WERI-Rb-1 (cell line): ENCODE results near the gene DGAT2.

Source experiments
- DNase-seq: peaks from one replicate; pipeline ENCODE4 v3.0.0-alpha.2; 2020
- H3K27ac ChIP-seq: fragments of 250-450 bp; sonication (Bioruptor Pico); 2 replicates; pipeline ENCODE4 v1.5.1; 2020; ENCODE audit warnings: mild to moderate bottlenecking, moderate library complexity
- H3K27me3 ChIP-seq: fragments of 250-450 bp; sonication (Bioruptor Pico); 2 replicates; pipeline ENCODE4 v1.5.1; 2021; ENCODE audit warnings: mild to moderate bottlenecking, low read depth, moderate library complexity; ENCODE audit not compliant: insufficient read depth, severe bottlenecking
- H3K36me3 ChIP-seq: fragments of 250-450 bp; sonication (Bioruptor Pico); 2 replicates; pipeline ENCODE4 v1.5.1; 2020; ENCODE audit warnings: mild to moderate bottlenecking, moderate library complexity
- H3K4me3 ChIP-seq: 2 replicates; pipeline ENCODE4 v1.5.1; 2011; ENCODE audit warnings: low read depth, mild to moderate bottlenecking, control low read depth, low read length
- H3K9me3 ChIP-seq: fragments of 250-450 bp; sonication (Bioruptor Pico); 2 replicates; pipeline ENCODE4 v1.5.1; 2021; ENCODE audit warnings: mild to moderate bottlenecking, moderate library complexity; ENCODE audit not compliant: severe bottlenecking
- TF ChIP-seq, protein P1 (sequence below): IDR thresholded peaks from 2 replicates; pipeline ENCODE4 v1.5.1; 2011; ENCODE audit warnings: low read depth, mild to moderate bottlenecking, control low read depth, inconsistent platforms, low read length

Gene DGAT2

DNA sequence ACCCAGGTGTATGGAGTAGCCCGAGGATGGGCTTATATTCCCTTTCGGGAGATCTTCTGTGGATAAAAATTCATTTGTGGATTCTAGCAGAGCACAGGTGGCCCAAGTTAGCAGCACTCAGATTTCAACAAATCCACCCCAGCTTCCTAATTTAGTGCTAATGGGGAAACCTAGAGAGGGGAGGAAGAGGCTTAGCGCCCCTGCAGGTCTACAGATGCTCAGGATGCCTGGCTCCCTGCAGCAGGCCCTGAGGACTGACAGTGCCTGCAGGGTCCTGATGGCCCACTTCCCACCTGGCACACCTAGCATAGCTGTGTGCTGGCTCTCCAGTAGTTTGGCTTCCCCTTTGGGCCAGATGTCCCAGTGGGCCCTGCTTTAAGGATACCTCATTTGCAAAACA, 6.5 kb downstream of the DGAT2 start:
- no peak for DNase-seq

DNA sequence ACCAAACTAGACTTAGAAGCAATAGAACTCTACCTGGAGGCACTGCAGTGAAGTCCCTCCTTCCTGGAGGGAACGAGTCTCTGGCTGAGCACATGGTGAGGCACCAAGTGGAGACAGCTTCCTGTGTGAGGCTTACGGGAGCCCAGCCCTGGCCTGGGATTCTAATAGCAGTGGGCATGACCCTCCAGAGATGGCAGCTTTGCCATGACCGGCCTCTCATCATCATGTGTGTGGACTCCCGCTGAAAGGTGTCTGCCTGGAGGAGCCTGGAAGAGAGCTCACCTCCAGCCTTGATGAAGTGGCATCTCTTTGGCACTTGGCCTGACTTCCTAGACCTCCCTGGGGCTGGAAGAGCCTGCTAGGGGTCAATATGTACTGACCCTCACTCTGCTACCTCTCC, 8.0 kb downstream of the DGAT2 start:
- H3K36me3 ChIP-seq, result no peaks in the 10 kb centered on the region
- DNase-seq, result no peak
- H3K27me3 ChIP-seq, result no peaks in the 10 kb centered on the region
- TF ChIP-seq, protein P1, sequence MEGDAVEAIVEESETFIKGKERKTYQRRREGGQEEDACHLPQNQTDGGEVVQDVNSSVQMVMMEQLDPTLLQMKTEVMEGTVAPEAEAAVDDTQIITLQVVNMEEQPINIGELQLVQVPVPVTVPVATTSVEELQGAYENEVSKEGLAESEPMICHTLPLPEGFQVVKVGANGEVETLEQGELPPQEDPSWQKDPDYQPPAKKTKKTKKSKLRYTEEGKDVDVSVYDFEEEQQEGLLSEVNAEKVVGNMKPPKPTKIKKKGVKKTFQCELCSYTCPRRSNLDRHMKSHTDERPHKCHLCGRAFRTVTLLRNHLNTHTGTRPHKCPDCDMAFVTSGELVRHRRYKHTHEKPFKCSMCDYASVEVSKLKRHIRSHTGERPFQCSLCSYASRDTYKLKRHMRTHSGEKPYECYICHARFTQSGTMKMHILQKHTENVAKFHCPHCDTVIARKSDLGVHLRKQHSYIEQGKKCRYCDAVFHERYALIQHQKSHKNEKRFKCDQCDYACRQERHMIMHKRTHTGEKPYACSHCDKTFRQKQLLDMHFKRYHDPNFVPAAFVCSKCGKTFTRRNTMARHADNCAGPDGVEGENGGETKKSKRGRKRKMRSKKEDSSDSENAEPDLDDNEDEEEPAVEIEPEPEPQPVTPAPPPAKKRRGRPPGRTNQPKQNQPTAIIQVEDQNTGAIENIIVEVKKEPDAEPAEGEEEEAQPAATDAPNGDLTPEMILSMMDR, result no peak
- H3K27ac ChIP-seq, result no peak overlapping the region
- no peaks in the 10 kb centered on the region for H3K9me3 ChIP-seq
- H3K4me3 ChIP-seq, result no peak overlapping the region

More for the DNA sequence above, 6.5 kb downstream of the DGAT2 start:
- Histone ChIP-seq H3K27ac (no peak overlapping the region), H3K4me3 (no peak overlapping the region), H3K27me3 (no peaks in the 10 kb centered on the region), H3K36me3 (no peaks in the 10 kb centered on the region), H3K9me3 (no peaks in the 10 kb centered on the region)
- TF ChIP-seq, protein P1, result no peak

DNA sequence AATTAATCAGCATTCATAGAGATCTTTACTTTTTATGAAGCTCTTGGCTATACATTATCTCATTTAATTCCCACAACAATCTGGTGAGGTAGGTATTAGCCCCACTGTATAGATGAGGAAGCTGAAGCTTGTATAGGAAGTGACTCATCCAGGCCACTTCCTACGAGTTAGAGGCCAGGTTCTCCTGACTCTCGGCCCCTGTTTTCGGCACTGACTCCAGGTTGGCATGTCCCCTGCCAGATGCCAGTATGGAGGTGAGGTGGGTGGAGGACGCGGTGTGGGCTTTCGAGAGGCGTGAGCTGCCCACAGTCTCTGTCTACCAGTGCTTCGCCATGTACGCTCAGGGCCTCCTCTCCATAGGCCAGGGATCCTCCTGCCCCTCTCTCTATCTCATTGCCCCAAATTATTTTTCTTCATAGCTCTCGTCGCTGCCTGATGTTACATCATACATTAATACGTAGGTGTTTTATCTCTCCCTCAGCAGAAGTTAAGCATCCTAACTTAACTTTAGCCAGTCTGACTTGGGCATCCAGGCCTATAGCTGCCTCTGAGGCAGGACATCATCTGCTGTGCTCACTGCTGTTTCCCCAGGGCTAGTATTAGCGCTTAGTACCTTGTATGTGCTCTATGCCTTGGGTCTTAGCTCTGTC, 9.0 kb downstream of the DGAT2 start:
- no peaks in the 10 kb centered on the region for H3K36me3 ChIP-seq
- no peak overlapping the region for H3K4me3 ChIP-seq
- no peaks in the 10 kb centered on the region for H3K27me3 ChIP-seq
- TF ChIP-seq, protein P1, result no peak
- no peak for DNase-seq
- H3K9me3 ChIP-seq, result no peaks in the 10 kb centered on the region
- no peak overlapping the region for H3K27ac ChIP-seq

DNA sequence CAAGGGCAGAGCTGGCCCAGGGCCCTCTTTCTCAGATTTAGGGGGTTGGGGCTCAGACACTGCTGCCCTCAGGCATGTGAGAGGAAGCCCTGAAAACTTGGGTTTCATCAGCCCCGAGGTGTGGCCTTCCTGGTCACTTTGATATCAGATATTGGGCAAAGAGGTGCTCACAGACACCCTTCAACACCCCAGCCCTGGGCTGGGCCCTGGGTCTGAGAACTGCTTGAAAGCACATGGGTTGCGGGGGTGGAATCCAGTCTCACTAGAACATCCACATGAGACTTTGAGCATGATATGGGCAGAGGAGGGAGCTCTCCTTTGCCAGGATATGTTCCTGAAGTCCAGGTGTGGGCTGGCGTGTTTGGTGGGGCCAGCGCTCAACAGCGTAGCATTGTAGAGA, 10.4 kb downstream of the DGAT2 start:
- TF ChIP-seq, protein P1, result no peak
- H3K4me3 ChIP-seq, result no peak overlapping the region
- DNase-seq, result no peak
- H3K36me3 ChIP-seq, result no peaks in the 10 kb centered on the region
- no peaks in the 10 kb centered on the region for H3K9me3 ChIP-seq
- no peaks in the 10 kb centered on the region for H3K27me3 ChIP-seq
- H3K27ac ChIP-seq, result no peak overlapping the region

DNA sequence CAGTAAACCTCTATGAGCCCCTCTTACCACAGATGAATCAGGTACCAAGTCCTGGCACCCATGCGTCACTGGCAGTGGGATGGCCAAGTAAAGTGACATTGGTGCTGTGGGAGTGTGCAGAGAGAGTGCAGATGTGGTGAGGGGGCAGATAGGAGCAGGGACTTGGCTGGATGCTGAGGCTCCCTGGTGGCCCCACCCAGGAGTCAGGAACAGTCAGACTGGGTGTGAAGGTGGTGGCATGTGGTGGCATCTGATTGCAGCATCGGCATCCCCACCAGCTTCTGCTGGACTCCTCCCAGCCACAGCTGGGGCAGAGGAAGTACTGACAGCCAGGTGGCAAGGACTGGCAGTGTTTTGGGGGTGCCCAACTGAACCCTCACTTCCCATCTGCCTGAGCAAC, 11.4 kb downstream of the DGAT2 start:
- Histone ChIP-seq H3K27ac (no peak overlapping the region), H3K4me3 (no peak overlapping the region), H3K9me3 (no peaks in the 10 kb centered on the region), H3K36me3 (no peaks in the 10 kb centered on the region), H3K27me3 (no peaks in the 10 kb centered on the region)
- TF ChIP-seq, protein P1, result no peak
- DNase-seq, result no peak

DNA sequence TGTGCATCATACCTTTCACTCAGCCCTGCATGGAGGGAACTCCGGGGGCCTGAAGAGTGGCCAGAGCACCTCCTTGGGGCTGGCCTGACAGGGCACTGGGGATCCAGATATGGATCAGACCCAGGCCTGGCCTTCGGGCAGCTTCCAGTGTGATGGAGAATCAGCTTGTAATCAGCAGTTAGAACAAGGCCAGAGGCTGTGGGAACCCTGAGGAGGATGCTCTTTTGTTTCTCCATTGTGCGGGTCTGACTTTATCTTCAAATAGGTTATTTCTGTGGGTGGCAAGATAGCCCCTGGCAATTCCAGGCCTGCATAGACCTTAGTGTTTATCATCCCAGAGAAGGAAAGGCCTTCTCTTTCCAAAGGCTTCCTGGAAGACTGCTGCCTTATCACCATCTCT, 12.3 kb downstream of the DGAT2 start:
- H3K36me3 ChIP-seq, result no peaks in the 10 kb centered on the region
- no peak for DNase-seq
- H3K9me3 ChIP-seq, result no peaks in the 10 kb centered on the region
- no peak overlapping the region for H3K4me3 ChIP-seq
- H3K27me3 ChIP-seq, result no peaks in the 10 kb centered on the region
- no peak overlapping the region for H3K27ac ChIP-seq
- TF ChIP-seq, protein P1, result no peak
